HUES48 (cell line): ENCODE measurements around the gene JOSD1.

Source experiments
- H3K27ac ChIP-seq: one replicate; pipeline ENCODE4 v1.7.0; 2013; ENCODE audit warnings: low read depth, low read length, inconsistent platforms
- H3K27me3 ChIP-seq: 2 replicates; pipeline ENCODE4 v1.6.1; 2013; ENCODE audit warnings: mild to moderate bottlenecking, low read length; ENCODE audit not compliant: control insufficient read depth, insufficient read depth
- H3K36me3 ChIP-seq: 2 replicates; pipeline ENCODE4 v1.6.1; 2013; ENCODE audit warnings: low read length; ENCODE audit not compliant: control insufficient read depth, insufficient read depth
- H3K4me1 ChIP-seq: 2 replicates; pipeline ENCODE4 v1.6.1; 2013; ENCODE audit warnings: mild to moderate bottlenecking, low read length; ENCODE audit not compliant: control insufficient read depth, insufficient read depth
- H3K4me3 ChIP-seq: 2 replicates; pipeline ENCODE4 v1.5.1; 2013; ENCODE audit warnings: mild to moderate bottlenecking, low read depth, low read length
- H3K9ac ChIP-seq: 2 replicates; pipeline ENCODE4 v1.6.1; 2013; ENCODE audit warnings: mild to moderate bottlenecking, low read depth, low read length, moderate library complexity
- H3K9me3 ChIP-seq: 2 replicates; pipeline ENCODE4 v1.6.1; 2013; ENCODE audit warnings: low read length; ENCODE audit not compliant: control insufficient read depth, insufficient read depth

JOSD1 gene

DNA sequence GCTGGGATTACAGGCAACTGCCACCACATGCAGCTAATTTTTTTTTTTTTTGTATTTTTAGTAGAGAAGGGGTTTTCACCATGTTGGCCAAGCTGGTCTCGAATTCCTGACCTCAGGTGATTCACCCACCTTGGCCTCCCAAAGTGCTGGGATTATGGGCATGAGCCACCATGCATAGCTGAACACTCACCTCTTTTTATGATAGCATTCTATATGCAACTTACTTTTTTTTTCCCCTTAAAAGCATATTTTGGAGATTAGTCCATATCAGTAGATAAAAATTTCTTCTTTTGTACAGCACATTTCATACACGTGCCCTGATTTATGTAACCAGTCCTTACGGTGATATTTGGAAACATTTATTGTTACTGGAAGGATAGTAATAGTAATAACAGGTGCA lies 19.6 kb upstream of the JOSD1 start:
- Histone ChIP-seq H3K9ac (no peak overlapping the region), H3K4me3 (no peak overlapping the region), H3K36me3 (peaks cover 94% of the 10 kb centered on the region), H3K27me3 (no peaks in the 10 kb centered on the region), H3K9me3 (no peaks in the 10 kb centered on the region), H3K4me1 (no peaks in the 10 kb centered on the region), H3K27ac (no peak overlapping the region)

DNA sequence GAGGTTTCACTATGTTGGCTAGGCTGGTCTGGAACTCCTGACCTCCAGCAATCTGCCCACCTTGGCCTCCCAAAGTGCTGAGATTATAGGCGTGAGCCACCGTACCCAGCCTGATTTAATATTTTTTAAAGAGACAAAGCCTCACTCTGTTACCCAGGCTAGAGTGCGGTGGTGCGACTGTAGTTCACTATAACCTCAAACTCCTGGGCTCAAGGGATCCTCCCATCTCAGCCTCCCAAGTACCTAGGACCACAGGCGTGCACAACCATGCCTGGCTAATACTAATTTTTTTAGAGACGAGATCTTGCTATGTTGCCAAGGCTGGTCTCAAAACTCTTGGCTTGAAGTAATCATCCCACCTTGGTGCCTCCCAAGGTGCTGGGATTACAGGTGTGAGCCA lies 18.5 kb upstream of the JOSD1 start:
- no peaks in the 10 kb centered on the region for H3K27me3 ChIP-seq

DNA sequence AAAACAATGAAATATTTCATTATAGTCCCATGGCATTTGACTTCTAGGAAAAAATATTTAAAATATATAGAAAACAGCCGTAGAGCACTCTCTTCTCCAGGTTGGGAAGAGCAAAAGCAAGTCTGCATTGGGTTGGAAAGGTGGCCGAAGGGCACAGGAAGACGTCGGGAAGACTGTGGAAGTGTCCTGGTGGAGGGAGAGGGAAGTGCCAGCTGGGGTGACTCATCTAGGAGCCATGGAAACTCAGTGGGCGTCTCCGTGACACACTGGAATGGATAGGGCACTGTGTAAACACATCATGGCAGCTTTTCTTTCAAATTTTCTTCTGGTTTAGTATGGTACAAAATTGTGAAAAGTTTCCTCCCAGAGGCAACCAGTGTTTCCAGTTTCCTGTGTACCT lies 17.7 kb upstream of the JOSD1 start:
- Histone ChIP-seq H3K9ac (no peak overlapping the region), H3K36me3 (peaks cover 79% of the 10 kb centered on the region)

More for the DNA sequence above, 18.5 kb upstream of the JOSD1 start:
- Histone ChIP-seq H3K4me3 (no peak overlapping the region), H3K9me3 (no peaks in the 10 kb centered on the region), H3K27ac (no peak overlapping the region), H3K36me3 (peaks cover 87% of the 10 kb centered on the region), H3K4me1 (no peaks in the 10 kb centered on the region), H3K9ac (no peak overlapping the region)

DNA sequence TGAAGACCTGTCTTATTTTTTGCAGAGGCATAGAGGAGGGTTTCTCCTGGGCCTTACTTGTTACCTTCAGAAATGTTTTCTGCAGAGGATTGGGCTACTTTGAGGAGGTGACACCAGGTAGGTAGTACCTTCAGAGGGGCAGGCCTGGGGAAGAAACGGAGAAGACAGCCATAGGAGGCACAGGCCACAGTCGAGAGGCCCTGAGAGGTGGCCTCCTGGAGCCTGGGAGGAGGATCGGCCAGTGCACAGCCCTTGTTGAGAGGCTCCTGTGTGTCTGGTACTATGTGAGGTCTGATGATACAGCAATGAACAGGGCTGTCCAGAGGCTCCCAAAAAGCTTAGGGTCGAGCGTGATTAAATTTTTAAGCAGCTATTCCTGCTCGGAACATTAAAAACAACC lies 16.5 kb upstream of the JOSD1 start:
- Histone ChIP-seq H3K27ac (no peak overlapping the region), H3K9me3 (no peaks in the 10 kb centered on the region), H3K4me1 (peaks cover 11% of the 10 kb centered on the region), H3K27me3 (no peaks in the 10 kb centered on the region), H3K4me3 (no peak overlapping the region), H3K9ac (no peak overlapping the region), H3K36me3 (peaks cover 68% of the 10 kb centered on the region)

More for the DNA sequence above, 17.7 kb upstream of the JOSD1 start:
- Histone ChIP-seq H3K27me3 (no peaks in the 10 kb centered on the region), H3K4me1 (peaks cover 2% of the 10 kb centered on the region), H3K4me3 (no peak overlapping the region), H3K27ac (no peak overlapping the region), H3K9me3 (no peaks in the 10 kb centered on the region)

DNA sequence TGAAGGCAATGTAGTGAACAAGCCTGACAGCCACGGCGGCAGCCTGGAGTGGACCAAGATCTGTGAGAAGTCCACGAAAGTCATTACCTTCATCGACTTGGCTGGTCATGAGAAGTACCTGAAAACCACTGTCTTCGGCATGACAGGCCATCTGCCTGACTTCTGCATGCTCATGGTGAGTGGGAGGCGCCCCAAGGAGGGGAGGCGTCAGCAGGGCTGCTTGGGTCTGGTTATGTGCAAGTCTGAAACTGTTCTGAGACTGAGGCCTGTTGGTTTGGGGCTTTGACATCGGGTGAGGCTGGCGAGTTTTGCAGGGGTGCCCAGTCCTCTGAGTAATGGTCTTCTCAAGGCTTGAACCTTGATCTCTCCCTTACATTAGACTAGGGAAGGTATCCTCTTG lies 16.1 kb upstream of the JOSD1 start:
- no peak overlapping the region for H3K9ac ChIP-seq
- no peak overlapping the region for H3K27ac ChIP-seq
- H3K4me3 ChIP-seq: no peak overlapping the region
- H3K36me3 ChIP-seq: peaks cover 64% of the 10 kb centered on the region
- no peaks in the 10 kb centered on the region for H3K27me3 ChIP-seq
- peaks cover 14% of the 10 kb centered on the region for H3K4me1 ChIP-seq
- H3K9me3 ChIP-seq: no peaks in the 10 kb centered on the region

DNA sequence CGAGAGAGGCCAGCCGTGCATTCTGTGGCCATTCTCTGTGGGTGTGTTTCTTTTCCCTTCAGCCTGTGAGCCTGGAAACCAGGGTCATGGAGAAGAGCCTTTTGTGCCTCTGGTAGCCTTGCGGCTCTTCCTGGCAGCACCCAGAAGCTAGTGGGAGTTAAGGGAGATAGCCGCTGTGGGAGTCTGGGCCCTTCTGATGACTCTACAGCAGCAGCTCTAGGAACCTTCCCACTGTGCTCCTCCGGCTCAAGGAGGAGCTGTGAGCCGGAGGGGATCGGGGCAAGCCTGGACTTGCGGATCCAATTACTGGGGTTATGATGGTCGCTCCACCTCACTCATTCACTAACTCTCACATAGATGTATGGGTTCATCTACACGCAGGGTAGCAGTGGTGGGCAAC lies 15.5 kb upstream of the JOSD1 start:
- peaks cover 58% of the 10 kb centered on the region for H3K36me3 ChIP-seq
- H3K9ac ChIP-seq: no peak overlapping the region
- peaks cover 14% of the 10 kb centered on the region for H3K4me1 ChIP-seq
- H3K9me3 ChIP-seq: no peaks in the 10 kb centered on the region
- no peak overlapping the region for H3K27ac ChIP-seq
- H3K4me3 ChIP-seq: no peak overlapping the region
- no peaks in the 10 kb centered on the region for H3K27me3 ChIP-seq

DNA sequence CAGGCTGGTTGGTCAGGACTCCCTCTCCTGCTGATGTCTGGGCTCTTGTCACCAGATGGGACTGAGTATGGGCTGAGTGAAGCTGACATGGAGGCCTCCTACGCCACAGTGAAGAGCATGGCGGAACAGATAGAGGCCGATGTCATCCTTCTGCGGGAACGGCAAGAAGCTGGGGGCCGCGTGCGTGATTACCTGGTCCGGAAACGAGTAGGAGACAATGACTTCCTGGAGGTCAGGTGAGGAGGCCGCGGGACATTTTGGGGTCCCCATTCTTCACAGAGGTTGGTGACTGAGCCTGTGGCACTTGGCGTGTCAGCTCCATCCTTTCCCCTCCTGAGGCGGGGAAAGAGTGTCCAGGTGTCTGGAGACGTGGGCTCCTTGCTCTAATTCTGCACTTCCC lies 15.1 kb upstream of the JOSD1 start:
- Histone ChIP-seq H3K4me3 (no peak overlapping the region), H3K27me3 (no peaks in the 10 kb centered on the region), H3K36me3 (peaks cover 55% of the 10 kb centered on the region), H3K9ac (no peak overlapping the region), H3K9me3 (no peaks in the 10 kb centered on the region), H3K27ac (no peak overlapping the region), H3K4me1 (peaks cover 14% of the 10 kb centered on the region)

DNA sequence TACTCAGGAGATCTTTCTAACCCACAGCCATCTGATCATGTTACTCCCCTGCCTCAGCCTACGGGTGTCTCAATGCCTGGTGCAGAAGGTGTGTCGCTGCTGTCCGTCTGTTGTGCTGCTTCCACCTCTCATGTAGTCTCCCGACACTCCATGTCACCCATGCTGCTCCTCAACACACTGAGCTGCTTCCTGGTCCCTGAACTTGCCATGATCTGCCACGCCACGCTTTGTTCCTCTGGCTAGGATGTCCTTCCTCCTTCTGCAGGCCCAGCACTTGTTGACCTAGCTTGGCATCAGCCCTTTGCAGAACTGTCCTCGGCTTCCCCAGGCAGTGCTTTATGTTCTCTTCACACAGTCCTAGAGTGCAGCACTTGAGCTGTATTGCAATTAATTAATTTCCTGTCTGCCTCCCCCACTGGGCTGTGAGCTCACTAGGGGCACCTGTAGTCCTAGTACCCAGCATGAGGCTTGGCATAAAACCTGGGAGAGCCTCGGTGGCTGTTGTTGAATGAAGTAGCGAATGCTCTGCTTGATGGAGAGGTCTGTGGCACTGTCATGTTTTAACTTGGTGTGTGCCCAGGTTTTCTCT lies 14.5 kb upstream of the JOSD1 start:
- H3K9ac ChIP-seq: no peak overlapping the region
- H3K9me3 ChIP-seq: no peaks in the 10 kb centered on the region
- H3K36me3 ChIP-seq: peaks cover 55% of the 10 kb centered on the region
- no peaks in the 10 kb centered on the region for H3K27me3 ChIP-seq
- peaks cover 14% of the 10 kb centered on the region for H3K4me1 ChIP-seq
- no peak overlapping the region for H3K4me3 ChIP-seq
- no peak overlapping the region for H3K27ac ChIP-seq

DNA sequence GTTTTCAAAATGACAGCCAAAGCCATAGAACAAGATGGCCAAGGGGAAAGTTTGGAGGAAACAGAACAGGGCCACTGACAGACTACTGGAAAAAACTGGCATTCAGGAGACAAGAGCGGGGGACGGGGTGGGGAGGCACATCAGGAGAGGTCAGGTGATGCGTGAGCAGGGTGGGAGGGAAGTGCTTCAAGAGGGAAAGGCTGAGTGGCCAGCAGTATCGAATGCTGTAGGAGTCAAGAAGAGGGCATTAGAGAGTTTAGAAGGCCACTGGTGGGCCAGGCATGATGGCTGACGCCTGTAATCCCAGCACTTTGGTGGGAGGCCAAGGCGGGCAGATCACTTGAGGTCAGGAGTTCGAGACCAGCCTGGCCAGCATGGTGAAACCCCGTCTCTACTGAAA lies 13.2 kb upstream of the JOSD1 start:
- peaks cover 18% of the 10 kb centered on the region for H3K4me1 ChIP-seq
- H3K4me3 ChIP-seq: no peak overlapping the region
- H3K9ac ChIP-seq: no peak overlapping the region
- no peaks in the 10 kb centered on the region for H3K27me3 ChIP-seq
- peaks cover 58% of the 10 kb centered on the region for H3K36me3 ChIP-seq
- no peaks in the 10 kb centered on the region for H3K9me3 ChIP-seq
- no peak overlapping the region for H3K27ac ChIP-seq

DNA sequence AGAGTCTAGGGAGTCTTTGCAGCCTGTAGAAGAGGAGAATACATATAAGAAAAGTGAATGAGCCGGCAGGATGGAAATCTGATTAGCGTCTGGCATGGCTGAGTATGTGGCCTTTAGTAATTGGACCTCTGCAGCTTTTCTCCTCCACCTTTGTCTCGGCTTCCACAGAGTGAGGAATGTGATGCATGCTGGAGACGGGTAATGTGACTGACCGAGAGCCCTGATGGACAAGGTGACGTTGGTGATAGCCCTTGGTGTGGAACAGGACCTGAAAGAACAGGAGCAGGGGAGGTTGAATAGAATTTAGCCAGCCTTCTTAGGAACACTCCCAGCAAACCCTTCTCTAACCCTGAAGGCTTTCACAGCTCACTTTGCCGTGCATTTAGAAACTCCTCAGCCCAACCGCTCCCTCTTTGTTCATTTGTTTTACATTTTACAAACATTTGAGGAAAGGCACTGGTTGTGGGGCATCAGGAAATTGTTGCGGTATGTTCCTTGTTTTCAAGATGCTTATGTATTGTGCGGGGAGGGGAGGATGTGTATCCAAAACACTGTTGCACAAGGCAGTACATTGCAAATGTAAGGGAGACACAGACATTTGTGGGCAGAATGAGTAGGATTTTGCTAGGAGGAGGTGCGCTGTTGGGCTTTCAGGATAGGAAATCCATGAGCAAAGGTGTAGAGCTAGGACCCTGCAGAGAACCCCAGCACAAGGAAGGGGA lies 11.9 kb upstream of the JOSD1 start:
- H3K9me3 ChIP-seq: no peaks in the 10 kb centered on the region
- H3K27me3 ChIP-seq: no peaks in the 10 kb centered on the region
- H3K4me3 ChIP-seq: no peak overlapping the region
- H3K27ac ChIP-seq: peak overlapping the region; percentile 21
- peaks cover 25% of the 10 kb centered on the region for H3K4me1 ChIP-seq
- H3K9ac ChIP-seq: no peak overlapping the region
- peaks cover 46% of the 10 kb centered on the region for H3K36me3 ChIP-seq

DNA sequence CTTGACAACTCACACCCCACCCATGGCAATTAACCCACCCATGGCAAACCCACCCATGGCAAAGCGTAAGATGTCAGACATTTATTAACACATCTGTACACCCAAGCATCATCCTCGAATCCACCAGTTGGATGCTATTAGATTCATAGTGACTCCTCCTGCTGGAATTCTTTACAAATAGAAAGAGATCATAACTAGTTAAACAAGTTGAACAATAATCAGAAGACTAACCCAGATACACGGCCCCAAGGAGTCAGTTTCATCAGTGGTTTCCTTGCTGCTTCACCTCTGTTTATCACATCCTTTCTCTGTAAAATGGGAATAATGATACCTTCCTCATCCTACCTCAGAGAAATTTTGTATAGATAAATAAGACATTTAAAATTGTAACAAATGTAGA lies 10.1 kb upstream of the JOSD1 start:
- peaks cover 34% of the 10 kb centered on the region for H3K4me1 ChIP-seq
- H3K9me3 ChIP-seq: no peaks in the 10 kb centered on the region
- no peak overlapping the region for H3K27ac ChIP-seq
- peaks cover 28% of the 10 kb centered on the region for H3K36me3 ChIP-seq
- H3K9ac ChIP-seq: no peak overlapping the region
- no peak overlapping the region for H3K4me3 ChIP-seq
- no peaks in the 10 kb centered on the region for H3K27me3 ChIP-seq
